SIG-M5 (cell line): ENCODE results near the gene GRIN1.
"Not testable (repeated sequence)": the region's sequence is repeated elsewhere in the genome, so short reads cannot be mapped to it uniquely, and the experiment has no call there.

Source experiments
- DNase-seq: peaks from one replicate; lab custom pipeline; 2025; lab: John Stamatoyannopoulos, UW

GRIN1 gene

DNA sequence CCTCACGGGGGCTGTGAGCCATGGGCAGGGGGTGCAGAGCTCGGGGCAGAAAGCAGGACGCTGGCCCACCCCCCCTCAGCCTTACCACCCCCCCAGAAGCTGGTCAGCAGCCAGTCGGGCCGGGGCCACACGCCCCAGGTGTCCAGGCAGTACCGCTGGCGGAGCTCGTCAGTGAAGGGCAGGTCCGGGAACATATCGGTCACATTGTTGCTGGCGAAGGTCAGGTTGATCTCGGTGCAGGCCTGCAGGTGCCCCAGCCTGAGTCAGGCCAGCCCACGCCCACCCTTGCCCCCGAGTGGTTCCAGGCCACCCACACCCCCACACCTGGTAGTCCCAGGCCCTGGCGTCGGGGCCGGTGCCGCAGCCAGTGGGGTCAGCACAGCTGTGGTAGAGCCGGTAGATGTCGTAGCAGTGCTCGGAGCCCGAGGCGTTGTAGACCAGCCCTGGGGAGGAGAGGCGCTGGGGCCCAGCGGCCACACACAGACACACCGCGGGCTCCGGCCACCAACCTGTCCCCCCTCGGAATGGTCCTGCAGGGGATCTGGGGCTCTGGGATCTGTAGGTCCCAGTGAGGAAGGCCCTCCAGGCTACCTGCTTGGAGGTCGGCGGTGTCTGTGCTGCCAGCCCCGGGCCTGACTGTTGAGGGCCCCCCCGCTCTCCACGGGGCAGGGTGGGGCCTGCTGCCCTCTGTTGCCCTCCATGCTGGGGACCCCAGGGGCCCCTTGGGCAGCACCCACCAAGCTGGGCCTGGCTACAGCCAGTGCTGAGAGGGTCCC lies 27.0 kb upstream of the GRIN1 start:
- DNase-seq = no peak

DNA sequence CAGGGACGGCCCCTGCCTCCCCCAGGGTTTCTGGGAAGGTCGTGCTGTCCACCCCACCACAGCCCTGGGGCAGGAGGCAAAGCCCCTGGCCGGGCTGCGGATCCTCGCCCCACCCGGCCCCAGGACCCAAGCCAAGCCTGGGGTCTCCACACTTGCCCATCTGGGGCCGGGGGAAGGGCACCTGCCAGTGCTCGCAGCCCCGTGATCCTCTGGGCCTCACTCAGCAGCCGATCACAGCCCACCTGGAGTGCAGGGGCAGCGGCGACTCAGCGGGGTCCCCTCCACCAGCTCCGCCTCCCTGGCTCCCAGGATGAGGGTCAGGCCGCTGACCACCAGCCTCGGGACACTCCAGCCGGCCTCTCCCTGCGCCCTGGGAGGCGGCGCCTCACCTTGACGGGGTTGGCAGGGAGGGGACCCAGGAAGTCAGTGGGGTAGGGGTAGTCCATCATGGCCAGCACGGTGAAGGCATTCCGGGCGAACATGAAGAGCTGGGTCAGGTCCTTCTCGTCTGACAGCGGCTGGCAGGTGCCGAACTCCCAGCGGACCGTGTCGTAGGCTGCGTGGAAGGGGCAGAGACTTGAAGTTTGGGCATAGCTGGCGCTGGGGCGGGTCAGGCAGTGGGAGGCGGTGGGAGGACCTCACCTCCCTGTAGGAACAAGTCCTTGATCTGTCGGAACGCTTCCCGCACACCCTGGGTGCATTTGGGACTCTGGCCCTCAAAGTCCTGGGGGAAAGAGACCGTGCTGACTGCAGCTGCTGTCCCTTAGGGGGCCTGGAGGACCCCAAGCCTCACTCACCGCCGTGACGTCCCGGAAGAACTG lies 26.2 kb upstream of the GRIN1 start:
- no peak for DNase-seq

DNA sequence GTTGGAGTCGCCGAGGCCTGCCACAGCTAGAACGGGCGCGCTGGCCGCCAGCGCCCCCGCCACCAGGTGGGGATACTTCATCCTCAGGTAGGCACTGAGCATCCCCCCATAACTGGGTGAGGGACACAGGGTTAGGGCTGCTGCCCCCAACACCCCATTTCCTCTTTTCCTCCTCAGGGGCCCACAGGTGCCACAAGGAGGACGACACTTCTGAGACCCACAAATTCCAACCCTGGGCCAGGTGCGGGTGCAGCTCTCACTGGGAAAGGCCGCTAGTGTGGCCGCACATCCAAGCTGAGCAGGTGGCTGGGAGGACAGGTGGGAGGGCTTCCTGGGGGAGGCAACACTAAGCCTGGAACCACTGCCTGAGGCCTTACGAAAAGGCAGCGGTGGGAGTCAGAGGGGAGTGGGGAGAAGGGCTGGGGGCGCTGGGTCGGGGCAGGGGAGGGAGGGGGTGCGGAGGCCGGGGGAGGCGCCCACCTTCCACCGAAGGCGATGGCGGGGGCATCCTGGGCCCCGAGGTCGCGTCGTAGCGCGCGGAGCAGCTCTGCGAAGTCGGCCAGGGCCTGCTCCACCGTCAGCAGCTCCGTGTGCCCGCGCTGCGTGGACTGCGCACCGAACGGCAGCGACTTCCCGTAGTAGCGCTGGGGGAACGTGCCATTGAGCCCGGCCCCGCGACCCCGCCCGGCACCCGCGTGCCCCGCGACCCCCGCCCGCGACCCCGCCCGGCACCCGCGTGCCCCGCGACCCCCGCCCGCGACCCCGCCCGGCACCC lies 25.4 kb upstream of the GRIN1 start:
- no peak for DNase-seq

DNA sequence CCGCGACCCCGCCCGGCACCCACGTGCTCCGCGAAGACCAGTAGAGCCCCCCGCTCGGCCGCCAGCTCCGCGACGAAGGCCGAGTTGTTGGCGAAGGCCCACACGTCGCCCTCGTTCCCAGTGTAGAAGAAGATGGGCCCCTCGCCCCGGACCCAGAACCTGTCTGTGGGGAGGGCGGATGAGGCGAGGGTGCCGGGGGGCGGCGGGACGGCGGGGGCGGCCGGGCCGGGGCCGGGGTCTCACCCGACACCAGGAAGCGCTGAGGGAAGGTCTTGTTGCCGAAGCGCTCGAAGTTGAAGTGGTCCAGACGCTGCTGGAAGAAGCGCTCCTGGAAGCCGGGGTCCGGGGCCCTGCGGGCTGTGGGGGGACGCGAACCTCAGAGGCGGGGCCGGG lies 24.7 kb upstream of the GRIN1 start:
- no peak for DNase-seq

DNA sequence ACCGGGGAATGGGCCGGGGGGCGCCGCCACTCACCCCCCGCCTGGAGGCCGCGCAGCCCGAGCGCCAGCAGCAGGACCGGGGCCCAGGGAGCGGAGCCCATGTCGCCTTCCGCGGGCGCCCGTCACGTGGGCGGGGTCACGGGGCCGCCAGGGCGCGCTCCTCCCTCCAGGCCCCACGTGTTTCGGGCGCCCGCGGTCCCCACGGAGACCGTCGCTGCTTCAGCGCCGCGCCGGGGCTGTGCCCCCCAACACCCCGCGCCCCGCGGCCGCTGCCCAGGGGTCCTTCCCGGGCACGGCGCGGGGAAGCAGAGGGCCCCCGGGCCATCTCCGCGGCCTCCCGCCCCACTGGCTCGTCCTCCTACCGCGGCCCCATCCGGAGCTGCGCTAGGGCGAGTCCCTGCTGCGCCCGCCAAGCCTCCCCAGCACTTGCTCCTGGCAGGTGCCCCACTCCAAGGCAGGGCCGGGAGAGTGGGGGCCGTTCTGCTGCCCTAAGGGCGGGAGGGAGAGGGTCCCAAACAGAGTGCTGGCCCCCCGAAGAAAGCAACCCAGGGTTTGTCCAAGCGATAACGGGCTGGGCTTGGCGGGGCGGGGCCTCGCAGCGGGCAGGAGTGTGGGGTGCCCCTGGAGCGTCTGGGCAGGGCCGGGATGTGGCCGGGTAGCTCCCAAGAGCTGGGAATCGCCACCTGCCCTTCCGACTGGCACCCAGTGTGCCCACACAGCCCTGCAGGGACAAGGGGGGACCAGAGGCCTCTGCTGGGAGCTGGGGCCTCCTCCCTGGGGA lies 24.2 kb upstream of the GRIN1 start, which contains the start of gene DPP7:
TSS of gene DPP7 (minus strand) at position 121 of the 781 bp plus-strand sequence. CDS start at position 101, 20 bp downstream.
- DNase-seq = no peak

DNA sequence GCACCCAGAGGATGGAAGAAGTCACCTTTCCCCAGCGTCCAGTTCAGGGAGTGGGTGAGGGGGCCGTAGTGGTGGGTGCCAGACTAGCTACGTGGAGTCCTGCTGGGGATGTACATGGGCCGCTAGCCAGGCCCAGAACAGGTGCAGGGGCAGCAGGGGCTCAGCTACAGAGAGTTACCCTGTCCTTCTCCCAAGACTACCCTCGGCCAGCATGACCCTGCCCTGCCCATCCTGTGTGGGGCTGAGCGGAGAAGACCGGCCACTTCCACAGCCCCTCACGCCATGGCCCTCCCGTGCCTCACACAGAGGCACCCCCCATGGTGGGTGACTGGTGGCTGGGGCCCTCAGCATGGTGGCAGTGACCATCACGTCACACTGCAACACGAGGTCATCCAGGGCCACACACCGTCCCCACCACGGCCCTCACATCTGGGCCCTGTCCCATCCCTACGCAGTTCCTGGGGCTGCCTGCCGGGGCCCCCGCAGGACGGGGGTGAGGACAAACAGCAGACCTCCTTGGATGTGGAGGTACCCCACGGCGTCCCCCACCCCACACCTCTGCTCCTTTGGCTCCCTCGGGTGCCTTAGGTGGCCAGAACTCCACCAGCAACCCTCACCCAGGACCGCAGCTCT lies 23.4 kb upstream of the GRIN1 start:
- no peak for DNase-seq

DNA sequence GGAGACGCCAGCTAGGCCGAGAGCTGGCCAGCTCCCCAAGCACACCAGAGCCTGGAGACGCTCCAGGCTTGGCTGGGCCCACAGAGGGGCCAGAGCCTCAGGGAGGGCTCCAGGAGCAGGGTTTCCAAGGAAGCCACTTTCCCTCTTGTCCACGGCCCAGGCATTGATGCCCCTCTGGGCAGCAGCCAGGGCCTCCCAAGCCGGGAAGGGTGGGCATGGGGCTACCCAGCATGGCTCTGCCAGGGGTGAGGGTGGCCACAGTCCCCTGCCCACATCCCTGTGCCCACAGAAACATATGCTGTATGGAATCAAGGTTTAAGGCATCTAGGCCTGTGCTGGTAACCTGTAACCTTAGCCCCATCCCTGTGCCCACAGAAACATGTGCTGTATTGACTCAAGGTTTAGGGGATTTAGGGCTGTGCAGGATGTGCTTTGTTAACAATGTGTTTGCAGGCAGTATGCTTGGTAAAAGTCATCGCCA lies 22.9 kb upstream of the GRIN1 start:
- DNase-seq = no peak

DNA sequence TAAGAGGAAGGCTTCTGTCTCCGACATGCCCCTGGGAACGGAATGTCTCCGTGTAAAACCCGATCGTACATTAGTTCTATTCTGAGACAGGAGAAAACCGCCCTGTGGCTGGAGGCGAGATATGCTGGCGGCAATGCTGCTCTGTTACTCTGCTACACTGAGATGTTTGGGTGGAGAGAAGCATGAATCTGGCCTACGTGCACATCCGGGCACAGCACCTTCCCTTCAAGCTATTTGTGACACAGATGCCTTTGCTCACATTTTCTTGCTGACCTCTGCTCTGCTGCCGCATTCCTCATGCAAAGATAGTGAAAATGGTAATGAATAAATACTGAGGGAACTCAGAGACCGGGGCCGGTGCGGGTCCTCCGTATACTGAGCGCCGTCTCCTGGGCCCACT lies 22.2 kb upstream of the GRIN1 start:
- DNase-seq = no peak

DNA sequence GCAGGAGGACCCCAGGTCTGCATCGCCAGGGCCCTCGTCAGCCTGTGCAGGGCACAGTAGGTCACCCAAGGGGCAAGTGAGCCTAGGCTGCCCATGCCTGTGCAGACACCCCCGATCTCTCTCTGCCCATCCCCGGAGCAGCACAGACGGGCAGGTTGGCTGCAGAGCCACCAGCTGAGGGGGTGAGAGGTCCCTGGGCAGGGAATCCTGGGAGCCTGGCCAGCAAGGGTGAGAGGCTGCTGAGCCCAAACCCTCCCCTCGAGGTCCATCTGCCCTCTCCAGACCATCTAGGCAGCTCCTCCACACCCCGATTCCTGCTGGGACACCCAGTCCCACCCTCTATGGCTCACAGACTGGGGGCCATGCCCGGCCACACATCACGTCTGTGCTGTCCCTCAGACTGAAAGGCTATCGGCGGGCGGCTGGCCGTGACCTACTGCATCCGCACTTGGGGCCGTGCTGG lies 21.7 kb upstream of the GRIN1 start:
- DNase-seq = no peak

DNA sequence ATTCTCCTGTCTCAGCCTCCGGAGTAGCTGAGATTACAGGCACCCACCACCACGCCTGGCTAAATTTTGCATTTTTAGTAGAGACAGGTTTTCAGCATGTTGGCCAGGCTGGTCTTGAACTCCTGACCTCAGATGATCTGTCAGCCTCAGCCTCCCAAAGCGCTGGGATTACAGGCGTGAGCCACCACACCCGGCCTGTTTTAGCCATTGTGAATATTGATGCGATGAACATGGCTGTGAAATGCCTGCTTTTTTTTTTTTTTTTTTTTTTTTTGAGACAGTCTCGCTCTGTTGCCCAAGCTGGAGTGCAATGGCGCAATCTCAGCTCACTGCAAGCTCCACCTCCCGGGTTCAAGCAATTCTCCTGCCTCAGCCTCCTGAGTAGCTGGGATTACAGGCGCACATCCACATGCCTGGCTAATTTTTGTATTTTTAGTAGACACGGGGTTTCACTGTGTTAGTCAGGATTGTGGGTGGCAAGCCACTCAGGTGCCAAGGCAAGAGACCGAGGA lies 20.8 kb upstream of the GRIN1 start:
- not testable (repeated sequence) for DNase-seq

DNA sequence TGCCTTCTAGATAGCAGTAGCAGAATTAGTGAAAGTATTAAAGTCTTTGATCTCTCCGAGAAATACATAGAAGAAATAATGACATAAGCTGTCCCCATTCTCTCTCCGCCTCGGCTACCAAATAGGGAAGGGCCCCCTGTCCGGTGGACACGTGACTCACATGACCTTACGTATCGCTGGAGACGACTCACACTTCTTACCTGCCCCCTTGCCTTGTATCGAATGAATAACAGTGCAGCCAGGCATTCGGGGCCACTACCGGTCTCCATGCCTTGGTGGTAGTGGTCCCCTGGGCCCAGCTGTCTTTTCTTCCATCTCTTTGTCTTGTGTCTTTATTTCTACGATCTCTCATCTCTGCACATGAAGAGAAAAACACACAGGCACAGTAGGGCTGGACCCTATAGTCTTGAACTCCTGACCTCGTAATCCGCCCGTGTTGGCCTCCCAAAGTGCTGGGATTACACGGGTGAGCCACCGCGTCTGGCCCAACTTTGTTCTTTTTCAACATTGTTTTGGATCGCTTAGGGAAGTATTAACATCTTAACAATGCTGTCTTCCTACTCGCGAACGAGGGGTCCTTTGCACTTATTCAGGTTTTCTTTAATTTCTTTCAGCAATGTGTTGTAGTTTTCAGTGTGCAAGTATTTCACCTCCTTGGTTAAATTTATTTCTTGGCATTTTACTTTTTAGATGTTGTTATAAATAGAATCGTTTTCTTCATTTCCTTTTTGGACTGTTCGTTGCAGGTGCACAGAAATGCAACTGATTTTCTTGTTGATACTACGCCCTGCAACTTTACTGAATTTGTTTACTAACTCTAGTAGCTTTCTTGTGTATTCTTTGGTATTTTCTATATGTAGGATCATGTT lies 16.8 kb upstream of the GRIN1 start:
- DNase-seq = not testable (repeated sequence)

DNA sequence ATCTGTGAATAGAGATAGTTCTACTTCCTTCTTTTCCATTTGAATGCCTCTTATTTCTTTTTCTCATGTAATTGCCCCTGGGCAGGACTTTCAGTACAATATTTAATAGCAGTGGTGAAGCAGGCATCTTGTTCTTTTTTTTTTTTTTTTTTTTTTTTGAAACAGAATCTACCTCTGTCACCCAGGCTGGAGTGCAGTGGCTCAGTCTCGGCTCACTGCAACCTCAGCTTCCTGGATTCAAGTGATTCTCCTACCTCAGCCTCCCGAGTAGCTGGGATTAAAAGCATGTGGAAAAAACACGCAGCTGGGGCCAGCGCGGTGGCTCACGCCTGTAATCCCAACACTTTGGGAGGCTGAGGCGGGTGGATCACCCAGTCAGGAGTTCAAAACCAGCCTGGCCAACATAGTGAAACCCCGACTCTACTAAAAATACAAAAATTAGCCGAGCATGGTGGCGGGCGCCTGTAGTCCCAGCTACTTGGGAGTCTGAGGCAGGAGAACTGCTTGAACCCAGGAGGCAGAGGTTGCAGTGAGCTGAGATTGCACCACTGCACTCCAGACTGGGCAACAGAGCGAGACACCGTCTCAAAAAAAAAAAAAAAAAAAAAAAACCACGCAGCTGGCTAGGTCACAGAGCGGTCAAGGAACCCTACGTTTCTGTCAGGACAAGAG lies 16.0 kb upstream of the GRIN1 start:
- not testable (repeated sequence) for DNase-seq

DNA sequence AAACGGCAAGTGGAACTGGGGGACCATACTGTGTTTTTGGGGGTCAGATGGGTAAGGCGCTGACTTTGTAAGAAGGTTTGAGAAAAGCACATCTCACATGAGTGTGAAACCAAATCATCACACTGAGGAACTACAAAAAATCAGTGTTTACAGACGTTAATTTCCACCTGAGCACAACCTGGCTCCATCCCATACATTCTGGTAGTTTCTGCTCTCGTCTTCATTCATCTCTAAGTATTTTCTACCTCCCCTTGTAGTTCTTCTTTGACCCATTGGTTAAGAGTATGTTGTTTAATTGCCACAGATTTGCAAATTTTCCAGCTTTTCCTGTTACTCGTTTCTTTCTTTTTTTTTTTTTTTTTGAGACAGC lies 15.5 kb upstream of the GRIN1 start:
- no peak for DNase-seq

DNA sequence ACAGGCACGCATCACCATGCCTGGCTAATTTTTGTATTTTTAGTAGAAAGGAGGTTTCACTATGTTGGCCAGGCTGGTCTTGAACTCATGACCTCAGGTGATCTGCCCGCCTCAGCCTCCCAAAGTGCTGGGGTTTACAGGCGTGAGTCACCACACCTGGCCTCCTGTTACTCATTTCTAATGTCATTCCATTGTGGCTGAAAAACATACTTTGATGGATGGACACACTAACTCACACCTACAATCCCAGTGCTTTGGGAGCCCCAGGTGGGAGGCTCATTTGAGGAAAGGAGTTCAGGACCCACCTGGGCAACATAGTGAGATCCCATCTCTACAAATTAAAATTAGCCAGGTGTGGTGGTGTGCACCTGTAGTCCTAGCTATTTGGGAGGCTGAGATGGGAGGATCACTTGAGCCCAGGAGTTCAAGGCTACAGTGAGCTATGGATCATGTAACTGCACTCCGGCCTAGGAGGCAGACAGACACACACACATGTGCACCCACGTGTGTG lies 14.9 kb upstream of the GRIN1 start:
- not testable (repeated sequence) for DNase-seq

DNA sequence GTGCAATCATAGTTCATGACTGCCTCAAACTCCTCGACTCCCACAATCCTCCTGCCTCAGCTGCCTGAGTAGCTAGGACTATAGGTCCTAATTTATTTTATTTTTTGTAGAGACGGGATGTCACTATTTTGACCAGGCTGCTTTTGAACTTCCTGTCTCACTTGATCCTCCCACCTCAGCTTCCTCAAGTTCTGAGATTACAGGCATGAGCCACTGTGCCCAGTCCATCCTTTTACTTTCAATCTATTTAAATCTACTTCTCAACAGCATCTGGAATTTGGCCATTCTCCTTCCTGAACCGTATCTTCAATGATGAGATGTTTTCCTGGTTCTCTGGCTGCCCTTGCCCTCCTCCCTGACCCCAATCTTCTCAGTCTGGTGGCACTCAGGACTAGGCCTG lies 12.2 kb upstream of the GRIN1 start:
- no peak for DNase-seq

DNA sequence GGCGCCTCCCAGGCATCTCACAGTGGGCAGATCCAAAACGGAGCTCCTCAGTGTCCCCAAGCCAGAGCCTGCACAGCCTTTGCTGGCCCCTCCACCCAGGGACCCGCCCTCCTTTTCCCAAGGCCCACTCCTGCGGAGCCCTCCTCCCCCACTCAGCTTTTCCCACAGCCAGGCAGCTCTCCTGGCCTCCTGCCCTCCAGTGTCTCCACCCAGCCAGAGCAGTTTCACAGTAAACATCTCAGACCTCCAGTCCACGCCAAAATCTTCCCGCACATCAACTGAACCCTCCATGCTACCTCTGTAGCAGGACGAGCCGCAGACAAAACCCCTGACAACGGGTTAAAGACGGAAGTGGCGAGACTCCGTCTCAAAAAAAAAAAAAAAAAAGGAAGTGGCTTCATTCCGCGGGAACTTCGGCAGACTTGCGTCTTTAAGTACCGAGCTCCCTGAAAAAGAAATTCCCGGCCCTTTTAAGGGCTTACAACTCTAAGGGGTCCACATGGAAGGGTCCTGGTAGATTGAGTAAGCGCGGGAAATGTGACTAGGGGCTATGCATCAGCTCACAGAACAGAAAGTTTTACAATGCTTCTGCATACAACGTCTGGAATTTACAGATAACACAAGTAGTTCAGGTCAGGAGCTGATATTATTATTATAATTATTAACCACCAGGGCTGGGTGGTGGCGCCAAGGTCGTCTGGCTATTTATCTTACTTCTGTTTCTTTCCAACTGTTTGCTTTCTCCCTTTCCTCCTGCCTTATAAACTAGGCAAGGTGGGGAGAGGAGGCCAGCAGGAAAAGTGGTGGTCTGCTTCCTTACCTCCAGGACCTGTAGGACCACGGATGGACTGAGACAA lies 11.4 kb upstream of the GRIN1 start:
- DNase-seq = no peak

DNA sequence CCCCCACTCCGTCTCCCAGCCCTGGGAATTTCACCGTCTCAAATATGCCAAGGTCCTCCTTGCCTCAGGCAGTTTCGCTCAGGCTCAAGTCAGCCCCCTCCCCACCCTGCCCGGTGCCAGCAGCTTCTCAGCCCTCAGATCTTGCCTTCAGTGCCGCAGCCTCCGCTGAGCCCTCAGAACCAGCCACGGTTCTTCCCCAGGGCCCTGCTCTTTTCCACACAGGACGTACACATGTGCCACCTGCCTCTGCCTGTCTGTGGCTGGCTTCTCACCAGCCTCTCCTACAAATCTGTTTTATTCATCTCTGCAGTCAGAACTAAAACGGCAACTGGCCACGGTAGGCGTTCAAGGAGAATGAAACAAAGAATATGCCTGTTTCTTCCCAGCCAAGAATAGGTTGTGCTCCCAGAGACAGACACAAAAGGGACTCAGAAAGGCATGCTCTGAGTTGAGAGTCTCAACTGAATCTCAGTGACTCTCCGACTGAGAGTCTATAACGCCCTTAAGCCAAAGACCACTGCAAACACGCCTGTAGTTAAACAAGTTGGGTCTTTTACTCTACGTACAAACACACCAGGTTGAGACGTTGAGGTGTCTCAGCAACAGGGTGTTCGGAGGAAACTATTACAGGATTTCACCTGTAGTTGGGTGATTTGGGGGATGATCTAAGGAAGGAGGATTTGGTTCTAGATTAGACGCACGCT lies 10.6 kb upstream of the GRIN1 start:
- DNase-seq = no peak
